Activated T-helper 1 cell treated with anti-CD3 and anti-CD28 coated beads, Interleukin-12 subunit alpha, Interleukin-12 subunit beta, Interleukin-2, Interleukin-4 antibody, amounts not matched to agents 30 ng/mL and 10 ng/mL and 1 ng/mL, durations not matched to agents 14 hours and 24 hours and 36 hours (primary cell): ENCODE data around the gene CLEC2L. TPM values are rescaled to one million over a fixed set of nuclear protein-coding genes. Genes with fewer than 3 reads are reported as not detected.

ENCODE experiments used
- DNase-seq: peaks from one replicate; pipeline ENCODE4 v3.0.0; 2021; ENCODE audit warnings: low spot score
- H3K27ac Mint-ChIP-seq: one replicate; pipeline ENCODE4 v1.8.0; 2021; ENCODE audit warnings: mild to moderate bottlenecking, mixed read lengths
- H3K27me3 Mint-ChIP-seq: one replicate; pipeline ENCODE4 v1.8.0; 2022; ENCODE audit warnings: mild to moderate bottlenecking, moderate library complexity, mixed read lengths; ENCODE audit not compliant: insufficient read depth
- H3K36me3 Mint-ChIP-seq: one replicate; pipeline ENCODE4 v1.8.0; 2021; ENCODE audit warnings: low read depth, mixed read lengths
- H3K4me1 Mint-ChIP-seq: one replicate; pipeline ENCODE4 v1.8.0; 2021; ENCODE audit warnings: low read depth, mixed read lengths
- H3K4me3 Mint-ChIP-seq: one replicate; pipeline ENCODE4 v1.8.0; 2021; ENCODE audit warnings: mild to moderate bottlenecking, moderate library complexity, mixed read lengths
- H3K9me3 Mint-ChIP-seq: one replicate; pipeline ENCODE4 v1.8.0; 2021; ENCODE audit warnings: mixed read lengths
- intact Hi-C: fragments of 100-400 bp; cut with micrococcal nuclease; formaldehyde crosslinking; loops from one replicate; pipeline ENCODE4 v1.15.1; 2024
- total RNA-seq: library from RNA; stranded (reverse); gene quantifications from 2 replicates; pipeline ENCODE4 v1.2.3, GENCODE V29; 2022

Gene CLEC2L
- total RNA-seq, 1 donor from 2014 or later: not detected

DNA sequence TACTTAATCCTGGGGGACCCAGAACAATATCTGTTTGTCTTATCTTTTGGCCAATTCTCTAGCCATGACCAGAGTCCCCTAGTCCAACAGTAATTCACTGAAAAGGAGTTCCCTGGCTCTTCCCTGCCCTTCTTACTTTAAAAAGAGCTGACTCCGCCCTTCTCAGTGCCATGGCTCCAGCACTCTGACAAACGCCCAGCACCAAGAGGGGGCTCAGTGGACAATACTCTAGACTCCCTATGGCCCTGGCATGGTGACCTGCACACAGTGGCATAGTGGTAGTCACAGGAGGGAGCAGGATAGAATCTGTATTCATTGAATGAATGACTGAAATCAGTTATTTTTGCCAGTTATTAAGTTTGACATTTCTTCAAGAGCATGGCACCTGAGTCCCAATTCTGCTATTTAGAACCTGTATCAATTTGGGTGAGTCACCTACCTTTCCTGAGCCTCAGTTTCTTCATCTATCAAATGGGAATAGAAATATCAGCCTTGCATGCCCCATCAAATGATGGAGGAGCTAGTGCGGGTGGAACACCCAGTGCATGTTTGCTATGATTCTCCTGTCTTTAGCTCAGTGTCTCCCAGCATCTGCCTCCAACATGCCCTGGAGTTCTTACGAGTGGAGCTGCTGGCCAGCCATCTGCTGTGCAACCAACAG, 69.4 kb downstream of the CLEC2L start:
- no peaks in the 10 kb centered on the region for H3K9me3 Mint-ChIP-seq
- intact Hi-C loops: no loop called here
- DNase-seq: no peak
- no peak overlapping the region for H3K4me3 Mint-ChIP-seq
- H3K36me3 Mint-ChIP-seq: peaks cover 19% of the 10 kb centered on the region
- H3K4me1 Mint-ChIP-seq: no peaks in the 10 kb centered on the region
- H3K27ac Mint-ChIP-seq: no peak overlapping the region
- H3K27me3 Mint-ChIP-seq: no peaks in the 10 kb centered on the region

DNA sequence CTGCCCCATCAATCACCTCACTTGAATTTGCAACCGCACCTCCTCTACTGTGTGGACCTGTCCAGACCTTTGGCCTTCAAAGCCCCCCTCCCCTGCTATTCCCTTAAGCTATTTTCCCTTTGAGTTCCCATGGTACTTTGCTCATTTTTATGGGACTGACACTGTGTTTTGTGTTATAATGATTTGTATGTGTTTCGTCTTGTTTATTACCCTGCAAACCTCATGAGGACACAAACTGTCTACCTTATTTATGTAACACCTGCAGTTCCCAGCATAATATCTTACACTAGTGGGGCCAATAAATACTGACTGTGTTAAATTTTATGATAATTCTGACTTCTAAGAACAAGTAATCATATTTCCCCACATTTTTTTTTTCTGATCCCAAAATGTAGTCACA, 70.6 kb downstream of the CLEC2L start:
- no peak overlapping the region for H3K27ac Mint-ChIP-seq
- no peak overlapping the region for H3K4me3 Mint-ChIP-seq
- no peak for DNase-seq
- no peaks in the 10 kb centered on the region for H3K9me3 Mint-ChIP-seq
- no peaks in the 10 kb centered on the region for H3K27me3 Mint-ChIP-seq
- intact Hi-C loops: no loop called here
- H3K4me1 Mint-ChIP-seq: no peaks in the 10 kb centered on the region
- H3K36me3 Mint-ChIP-seq: peaks cover 21% of the 10 kb centered on the region

Other genes starting within 250 kb of the CLEC2L start
- 3.7 and 6.5 TPM in 2 replicates for gene FMC1, start 182.3 kb upstream of the CLEC2L start, total RNA-seq
- gene LUC7L2, start 163.8 kb upstream of the CLEC2L start, total RNA-seq: 179 and 194 TPM in 2 replicates
- 0.34 and 0.69 TPM in 2 replicates for gene KLRG2, start 40.0 kb upstream of the CLEC2L start, total RNA-seq